HepG2 (cell line): ENCODE results near the gene RFC1. TPM values are rescaled to one million over a fixed set of nuclear protein-coding genes. Genes with fewer than 3 reads are reported as not detected.
A peak's percentile ranks its signal among the peaks of the same experiment; 100 is the strongest.

Experiments used
- ATF4 ChIP-seq, 2 experiments: fragments of 450-650 bp in 1 of 2; sonication (generic) in 1 of 2; formaldehyde crosslinking; IDR thresholded peaks; 2 replicates each; pipeline versions ENCODE4 v1.5.0 to v1.8.0; 2020 to 2022; ENCODE audit warnings: mild to moderate bottlenecking in 1 of 2, missing genetic modification reagents in 1 of 2
- BCL3 ChIP-seq: sonication (generic); formaldehyde crosslinking; IDR thresholded peaks from 2 replicates; pipeline ENCODE4 v1.5.1; 2020; ENCODE audit warnings: mild to moderate bottlenecking, missing genetic modification reagents, moderate library complexity
- CTCF ChIP-seq: sonication (generic); formaldehyde crosslinking; IDR thresholded peaks from 2 replicates; pipeline ENCODE4 v1.5.0; 2020; ENCODE audit warnings: mild to moderate bottlenecking, missing genetic modification reagents, moderate library complexity
- DDIT3 ChIP-seq: sonication (generic); formaldehyde crosslinking; IDR thresholded peaks from 2 replicates; pipeline ENCODE4 v1.4.0; 2020; ENCODE audit warnings: mild to moderate bottlenecking, missing genetic modification reagents
- HES4 ChIP-seq: sonication (generic); formaldehyde crosslinking; IDR thresholded peaks from 2 replicates; pipeline ENCODE4 v1.9.0; 2021; ENCODE audit warnings: mild to moderate bottlenecking, missing genetic modification reagents, borderline replicate concordance
- IKZF1 ChIP-seq: fragments of 450-650 bp; IDR thresholded peaks from 2 replicates; pipeline ENCODE4 v1.7.1; 2016
- RXRB ChIP-seq: IDR thresholded peaks from 2 replicates; pipeline ENCODE4 v1.6.1; 2016; ENCODE audit warnings: borderline replicate concordance, missing genetic modification reagents, missing compliant biosample characterization
- THYN1 ChIP-seq: sonication (generic); formaldehyde crosslinking; IDR thresholded peaks from 2 replicates; pipeline ENCODE4 v1.8.1; 2023; ENCODE audit warnings: low read depth, mild to moderate bottlenecking, moderate library complexity, missing genetic modification reagents, borderline replicate concordance
- ZKSCAN1 ChIP-seq: fragments of 150-350 bp; IDR thresholded peaks from 2 replicates; pipeline ENCODE4 v1.6.1; 2014; ENCODE audit warnings: low read length
- ZNF350 ChIP-seq: sonication (generic); formaldehyde crosslinking; IDR thresholded peaks from 2 replicates; pipeline ENCODE4 v1.4.0; 2020; ENCODE audit warnings: mild to moderate bottlenecking, low read depth, missing genetic modification reagents, borderline replicate concordance
- ZNF749 ChIP-seq: sonication (generic); formaldehyde crosslinking; IDR thresholded peaks from 2 replicates; pipeline ENCODE4 v1.8.0; 2022; ENCODE audit warnings: mild to moderate bottlenecking, missing genetic modification reagents, moderate library complexity, borderline replicate concordance
- ZNF878 ChIP-seq: sonication (generic); formaldehyde crosslinking; IDR thresholded peaks from 2 replicates; pipeline ENCODE4 v1.8.1; 2023; ENCODE audit warnings: mild to moderate bottlenecking, missing genetic modification reagents, moderate library complexity
- ZSCAN21 ChIP-seq: sonication (generic); formaldehyde crosslinking; IDR thresholded peaks from 2 replicates; pipeline ENCODE4 v1.8.0; 2022; ENCODE audit warnings: mild to moderate bottlenecking, missing genetic modification reagents, moderate library complexity, borderline replicate concordance
- polyA plus RNA-seq, 8 experiments: library from polyadenylated mRNA; depleted of rRNA in 3 of 8; stranded (reverse) in 7 of 8; unstranded in 1 of 8; fragments of >200 nt; fragmentation: Illumina TruSeq in 4 of 8; extraction: Trizol in 4 of 8; gene quantifications; 2 replicates each; pipeline versions ENCODE4 v1.2.1 to v1.2.3, GENCODE V29; 2011 to 2016; ENCODE audit warnings: low read depth in 4 of 8, missing spikeins in 1 of 8, mixed read lengths in 1 of 8; ENCODE audit not compliant: insufficient read depth in 1 of 8
- total RNA-seq, 5 experiments: library from RNA; depleted of rRNA; stranded (reverse); fragments of >200 nt; fragmentation: Illumina TruSeq; extraction: Trizol; gene quantifications; 2 replicates each; pipeline ENCODE4 v1.2.3, GENCODE V29; 2016; ENCODE audit warnings: low read depth in 1 of 5
- TF ChIP-seq, protein P1 (sequence below): sonication (generic); formaldehyde crosslinking; IDR thresholded peaks from 2 replicates; pipeline ENCODE4 v1.4.0; 2020; ENCODE audit warnings: missing genetic modification reagents
- TF ChIP-seq, protein P2 (sequence below): sonication (generic); formaldehyde crosslinking; IDR thresholded peaks from 2 replicates; pipeline ENCODE4 v1.8.1; 2022; ENCODE audit warnings: mild to moderate bottlenecking, missing genetic modification reagents
- TF ChIP-seq, protein P3 (sequence below): sonication (generic); formaldehyde crosslinking; IDR thresholded peaks from 2 replicates; pipeline ENCODE4 v1.9.0; 2021; ENCODE audit warnings: missing genetic modification reagents, borderline replicate concordance

Gene RFC1
- total and polyA plus RNA-seq, 2 of the 13 experiments (the other 11 are each of a cell fraction or from before 2014, with no cell fraction given) = 15.9 to 78.8 TPM

- peak in 1 of 2 experiments; percentile 83; a peak in 2 of 4 replicates for TF ChIP-seq ATF4 (CRISPR knock-in tag; IDR thresholded peaks at IDR 0.05)
- 0 out of 2 replicates have a peak, but pooled peaks have one; percentile 56 for TF ChIP-seq DDIT3 (CRISPR knock-in tag)
- TF ChIP-seq ZNF878 = peak; percentile 98
- TF ChIP-seq IKZF1 = no peak
- peak; percentile 98 for TF ChIP-seq HES4 (CRISPR knock-in tag)
- TF ChIP-seq ZKSCAN1 = no peak
- TF ChIP-seq, protein P1, sequence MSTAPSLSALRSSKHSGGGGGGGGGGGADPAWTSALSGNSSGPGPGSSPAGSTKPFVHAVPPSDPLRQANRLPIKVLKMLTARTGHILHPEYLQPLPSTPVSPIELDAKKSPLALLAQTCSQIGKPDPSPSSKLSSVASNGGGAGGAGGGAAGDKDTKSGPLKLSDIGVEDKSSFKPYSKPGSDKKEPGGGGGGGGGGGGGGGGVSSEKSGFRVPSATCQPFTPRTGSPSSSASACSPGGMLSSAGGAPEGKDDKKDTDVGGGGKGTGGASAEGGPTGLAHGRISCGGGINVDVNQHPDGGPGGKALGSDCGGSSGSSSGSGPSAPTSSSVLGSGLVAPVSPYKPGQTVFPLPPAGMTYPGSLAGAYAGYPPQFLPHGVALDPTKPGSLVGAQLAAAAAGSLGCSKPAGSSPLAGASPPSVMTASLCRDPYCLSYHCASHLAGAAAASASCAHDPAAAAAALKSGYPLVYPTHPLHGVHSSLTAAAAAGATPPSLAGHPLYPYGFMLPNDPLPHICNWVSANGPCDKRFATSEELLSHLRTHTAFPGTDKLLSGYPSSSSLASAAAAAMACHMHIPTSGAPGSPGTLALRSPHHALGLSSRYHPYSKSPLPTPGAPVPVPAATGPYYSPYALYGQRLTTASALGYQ = peak; percentile 50
- TF ChIP-seq THYN1 = no peak
- TF ChIP-seq CTCF = no peak; the same call in 1 of the 2 replicates
- TF ChIP-seq RXRB (CRISPR knock-in tag) = peak; percentile 64
- peak; percentile 99 for TF ChIP-seq ZNF749 (CRISPR knock-in tag)
- peak; percentile 99 for TF ChIP-seq BCL3 (CRISPR knock-in tag)
- peak; percentile 98 for TF ChIP-seq ZSCAN21 (CRISPR knock-in tag)
- TF ChIP-seq, protein P2, sequence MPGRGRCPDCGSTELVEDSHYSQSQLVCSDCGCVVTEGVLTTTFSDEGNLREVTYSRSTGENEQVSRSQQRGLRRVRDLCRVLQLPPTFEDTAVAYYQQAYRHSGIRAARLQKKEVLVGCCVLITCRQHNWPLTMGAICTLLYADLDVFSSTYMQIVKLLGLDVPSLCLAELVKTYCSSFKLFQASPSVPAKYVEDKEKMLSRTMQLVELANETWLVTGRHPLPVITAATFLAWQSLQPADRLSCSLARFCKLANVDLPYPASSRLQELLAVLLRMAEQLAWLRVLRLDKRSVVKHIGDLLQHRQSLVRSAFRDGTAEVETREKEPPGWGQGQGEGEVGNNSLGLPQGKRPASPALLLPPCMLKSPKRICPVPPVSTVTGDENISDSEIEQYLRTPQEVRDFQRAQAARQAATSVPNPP = no peak; the same call in none of the 2 replicates
- TF ChIP-seq ZNF350 = peak; percentile 95
- TF ChIP-seq, protein P3, sequence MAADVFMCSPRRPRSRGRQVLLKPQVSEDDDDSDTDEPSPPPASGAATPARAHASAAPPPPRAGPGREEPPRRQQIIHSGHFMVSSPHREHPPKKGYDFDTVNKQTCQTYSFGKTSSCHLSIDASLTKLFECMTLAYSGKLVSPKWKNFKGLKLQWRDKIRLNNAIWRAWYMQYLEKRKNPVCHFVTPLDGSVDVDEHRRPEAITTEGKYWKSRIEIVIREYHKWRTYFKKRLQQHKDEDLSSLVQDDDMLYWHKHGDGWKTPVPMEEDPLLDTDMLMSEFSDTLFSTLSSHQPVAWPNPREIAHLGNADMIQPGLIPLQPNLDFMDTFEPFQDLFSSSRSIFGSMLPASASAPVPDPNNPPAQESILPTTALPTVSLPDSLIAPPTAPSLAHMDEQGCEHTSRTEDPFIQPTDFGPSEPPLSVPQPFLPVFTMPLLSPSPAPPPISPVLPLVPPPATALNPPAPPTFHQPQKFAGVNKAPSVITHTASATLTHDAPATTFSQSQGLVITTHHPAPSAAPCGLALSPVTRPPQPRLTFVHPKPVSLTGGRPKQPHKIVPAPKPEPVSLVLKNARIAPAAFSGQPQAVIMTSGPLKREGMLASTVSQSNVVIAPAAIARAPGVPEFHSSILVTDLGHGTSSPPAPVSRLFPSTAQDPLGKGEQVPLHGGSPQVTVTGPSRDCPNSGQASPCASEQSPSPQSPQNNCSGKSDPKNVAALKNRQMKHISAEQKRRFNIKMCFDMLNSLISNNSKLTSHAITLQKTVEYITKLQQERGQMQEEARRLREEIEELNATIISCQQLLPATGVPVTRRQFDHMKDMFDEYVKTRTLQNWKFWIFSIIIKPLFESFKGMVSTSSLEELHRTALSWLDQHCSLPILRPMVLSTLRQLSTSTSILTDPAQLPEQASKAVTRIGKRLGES (CRISPR knock-in tag) = peak; percentile 88; the same call in 1 of the 2 replicates
Observed at GRCh38 chr4:39365830-39366771, at the start of gene RFC1 (continued).
